GM18520 (cell line): ENCODE measurements around the gene KRTAP10-9.
"Not testable (repeated sequence)": the region's sequence is repeated elsewhere in the genome, so short reads cannot be mapped to it uniquely, and the experiment has no call there.

Source experiments
- ATAC-seq: cut with Tn5 transposase; IDR thresholded peaks from one replicate; pipeline ENCODE4 v1.9.1; 2021; ENCODE audit not compliant: unreplicated experiment

Gene KRTAP10-9

DNA sequence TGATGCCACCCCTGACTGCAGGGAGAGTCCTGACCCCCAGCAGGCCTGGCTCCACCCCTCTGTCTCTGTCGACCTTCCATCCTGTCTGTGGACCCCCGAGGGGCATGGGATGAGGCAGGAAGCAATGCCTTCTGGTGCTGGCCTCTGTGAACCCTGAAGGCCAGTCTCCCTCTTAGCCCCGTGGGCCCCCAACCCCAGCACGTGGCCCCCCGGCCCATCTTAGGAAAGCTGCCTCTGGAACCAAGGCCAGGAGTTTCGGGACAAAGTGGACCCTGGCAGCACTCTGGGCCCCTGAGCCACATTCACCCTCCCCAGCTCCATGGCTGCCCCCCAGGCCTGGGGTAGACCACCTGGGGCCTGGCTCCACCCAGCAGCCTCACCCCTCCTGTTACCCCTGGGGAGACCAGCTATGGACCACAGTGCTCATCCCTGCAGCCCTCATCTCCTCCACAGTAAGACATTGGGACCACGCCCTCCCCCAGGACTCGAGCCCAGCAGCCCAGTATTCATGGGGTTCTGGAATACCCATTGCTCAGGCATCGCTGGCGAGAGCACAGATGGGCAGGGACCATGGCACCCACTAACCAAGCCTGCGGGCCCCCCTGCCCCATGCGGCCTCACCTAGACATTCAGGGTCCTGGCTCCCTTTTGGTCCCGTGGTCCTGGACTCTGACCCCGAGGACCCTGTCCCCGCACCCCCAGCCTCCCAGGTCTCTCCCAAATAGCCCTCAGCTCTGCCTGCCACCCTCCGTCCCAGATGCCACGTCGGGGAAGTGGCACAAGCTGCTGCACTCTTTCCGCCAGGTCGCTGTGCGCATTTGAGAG is 11.8 kb downstream of the KRTAP10-9 start:
- ATAC-seq = not testable (repeated sequence)

DNA sequence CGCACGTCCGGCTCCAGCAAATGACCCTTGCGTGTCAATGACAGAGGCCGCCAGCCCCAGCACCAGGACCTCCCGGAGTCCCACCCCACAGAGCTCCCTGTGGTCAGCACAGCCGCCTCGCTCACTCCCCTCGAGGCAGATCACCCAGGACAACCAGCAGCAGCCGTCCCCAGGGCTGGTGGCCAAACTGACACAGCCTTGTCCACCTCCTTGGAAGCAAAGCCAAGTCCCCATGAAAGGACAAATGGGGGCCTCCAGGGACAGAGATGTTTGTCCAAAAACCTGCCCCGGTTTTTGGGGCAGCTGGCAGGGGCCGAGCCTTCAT is 12.4 kb downstream of the KRTAP10-9 start:
- ATAC-seq = no peak

DNA sequence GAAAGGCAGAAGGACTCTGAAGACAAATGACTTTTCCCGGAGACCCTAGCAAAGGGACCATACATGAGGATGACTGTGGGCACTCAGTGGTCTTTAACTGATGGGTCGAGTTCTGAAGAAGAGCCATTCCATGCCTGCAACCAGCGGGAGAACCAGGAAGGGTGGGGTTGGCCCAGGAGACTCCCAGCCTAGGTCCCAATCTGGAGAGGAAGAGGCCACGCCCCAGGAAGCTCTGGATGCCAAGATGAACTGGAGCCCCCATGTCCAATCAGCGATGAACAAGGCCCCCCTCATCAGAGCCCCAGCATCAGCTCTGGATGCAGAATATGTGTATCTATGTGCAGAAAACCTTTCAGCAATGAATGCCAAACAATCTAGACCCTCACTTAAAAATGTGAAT is 13.9 kb downstream of the KRTAP10-9 start:
- no peak for ATAC-seq

DNA sequence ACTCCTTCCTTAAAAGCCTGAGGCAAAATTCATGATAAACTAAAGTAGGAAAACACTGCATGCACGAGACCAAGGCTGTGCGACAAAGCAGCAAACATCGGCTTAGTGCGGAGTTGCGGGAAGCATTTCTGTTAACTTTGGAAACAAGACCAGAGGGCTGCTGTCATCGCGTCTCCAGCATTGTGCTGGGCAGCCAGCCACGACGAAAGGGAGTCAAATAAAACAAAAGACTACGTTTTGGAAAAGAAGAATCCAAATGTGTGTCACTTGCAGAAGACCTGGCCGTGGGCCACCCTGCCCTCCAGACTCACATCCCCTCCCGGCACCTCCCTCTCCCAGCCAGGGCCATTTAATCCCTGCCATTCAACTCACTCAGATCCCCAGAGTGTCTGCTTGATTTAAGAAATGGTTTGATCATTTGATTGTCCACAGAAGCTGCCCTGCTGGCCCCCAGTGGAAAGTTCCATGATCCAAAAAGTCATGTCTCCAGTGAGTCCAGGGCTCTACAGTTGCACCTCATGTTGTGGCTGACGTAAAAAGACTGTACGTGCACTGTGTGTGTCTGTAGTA is 16.9 kb downstream of the KRTAP10-9 start:
- ATAC-seq = no peak

DNA sequence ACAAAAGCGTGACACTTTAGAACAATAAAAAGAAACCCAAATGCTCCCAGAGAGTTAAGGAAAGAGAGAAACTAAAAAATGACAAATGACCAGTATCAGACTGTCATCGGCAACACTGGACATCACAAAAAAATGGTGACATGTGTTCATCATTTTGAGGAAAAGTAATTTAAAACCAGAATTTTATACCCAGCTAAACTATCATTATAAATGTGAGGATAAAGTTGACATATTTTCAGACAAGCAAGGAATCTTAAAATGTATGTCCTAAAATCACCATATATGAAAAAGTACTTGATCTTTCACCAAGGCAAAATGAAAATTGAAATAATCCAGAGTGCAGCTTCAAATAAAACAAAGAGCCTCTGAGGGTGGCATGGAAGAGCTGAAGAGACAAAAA is 18.0 kb downstream of the KRTAP10-9 start:
- ATAC-seq = no peak

DNA sequence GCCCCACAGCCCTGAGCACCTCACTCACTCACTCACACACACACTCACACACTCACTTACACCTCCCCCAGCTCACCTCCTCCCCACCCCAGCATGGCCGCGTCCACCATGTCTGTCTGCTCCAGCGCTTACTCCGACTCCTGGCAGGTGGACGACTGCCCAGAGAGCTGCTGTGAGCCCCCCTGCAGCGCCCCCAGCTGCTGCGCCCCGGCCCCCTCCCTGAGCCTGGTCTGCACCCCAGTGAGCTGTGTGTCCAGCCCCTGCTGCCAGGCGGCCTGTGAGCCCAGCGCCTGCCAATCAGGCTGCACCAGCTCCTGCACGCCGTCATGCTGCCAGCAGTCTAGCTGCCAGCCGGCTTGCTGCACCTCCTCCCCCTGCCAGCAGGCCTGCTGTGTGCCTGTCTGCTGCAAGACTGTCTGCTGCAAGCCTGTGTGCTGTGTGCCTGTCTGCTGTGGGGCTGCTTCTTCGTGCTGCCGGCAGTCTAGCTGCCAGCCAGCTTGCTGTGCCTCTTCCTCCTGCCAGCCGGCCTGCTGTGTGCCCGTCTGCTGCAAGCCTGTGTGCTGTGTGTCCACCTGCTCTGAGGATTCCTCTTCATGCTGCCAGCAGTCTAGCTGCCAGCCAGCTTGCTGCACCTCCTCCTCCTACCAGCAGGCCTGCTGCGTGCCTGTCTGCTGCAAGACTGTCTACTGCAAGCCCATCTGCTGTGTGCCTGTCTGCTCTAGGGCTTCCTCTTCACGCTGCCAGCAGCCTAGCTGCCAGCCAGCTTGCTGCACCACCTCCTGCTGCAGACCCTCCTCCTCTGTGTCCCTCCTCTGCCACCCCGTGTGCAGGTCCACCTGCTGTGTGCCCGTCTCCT is 19.7 kb downstream of the KRTAP10-9 start, which contains the start of gene KRTAP10-11:
Gene KRTAP10-11, plus strand, starts transcription at position 49 of the 856 bp plus-strand sequence. Its CDS starts 45 bp downstream, at position 94.
- not testable (repeated sequence) for ATAC-seq

DNA sequence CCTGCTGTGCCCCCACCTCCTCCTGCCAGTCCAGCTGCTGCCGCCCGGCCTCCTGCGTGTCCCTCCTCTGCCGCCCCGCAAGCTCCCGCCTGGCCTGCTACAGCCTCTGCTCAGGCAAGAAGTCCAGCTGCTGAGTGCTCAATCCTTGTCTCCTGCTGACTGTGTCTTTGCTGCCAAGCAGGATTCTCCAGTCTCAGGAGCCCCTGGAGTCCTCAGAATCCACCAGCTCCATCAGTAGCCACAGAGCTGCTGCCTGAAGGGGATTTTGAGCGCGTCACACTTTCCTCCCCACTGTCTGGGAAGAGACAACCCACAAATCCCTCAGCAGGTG is 20.3 kb downstream of the KRTAP10-9 start:
- ATAC-seq = no peak

DNA sequence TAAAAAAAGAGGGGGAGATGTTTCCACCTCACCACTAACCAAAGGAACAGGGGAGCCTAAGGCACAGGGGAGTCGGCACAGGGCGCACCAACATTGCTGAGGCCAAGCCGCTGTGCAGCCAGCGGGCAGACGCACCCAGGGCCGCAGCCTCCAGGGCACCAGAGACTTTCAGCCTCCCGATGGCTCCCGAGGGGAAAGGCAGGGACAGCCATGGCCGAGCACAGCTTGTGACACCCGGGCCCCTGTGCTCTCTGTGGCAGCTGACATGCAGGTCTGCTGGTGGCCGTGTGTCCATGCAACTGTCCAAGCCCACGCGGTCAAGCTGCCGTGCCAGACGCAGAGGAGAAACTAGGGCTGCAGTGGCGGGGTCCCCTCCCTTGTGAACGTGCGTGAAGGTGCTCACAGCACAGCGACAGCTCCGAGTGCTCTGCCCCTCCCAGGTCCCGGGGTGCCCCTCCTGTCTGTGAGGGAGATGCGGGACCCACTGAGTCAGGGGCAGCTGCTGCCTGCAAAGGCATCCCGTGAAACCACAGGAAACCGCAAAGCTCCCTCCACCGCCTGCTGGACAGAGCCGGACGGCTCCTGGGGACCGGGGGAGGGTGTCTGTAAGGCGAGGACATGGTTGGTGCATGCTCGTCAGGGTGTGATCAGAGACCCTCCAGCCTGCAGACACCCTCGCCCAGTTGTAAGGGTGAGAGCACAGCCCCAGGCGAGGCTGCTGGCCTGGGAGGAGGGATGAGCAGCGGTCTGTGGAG is 21.8 kb downstream of the KRTAP10-9 start:
- ATAC-seq = no peak

DNA sequence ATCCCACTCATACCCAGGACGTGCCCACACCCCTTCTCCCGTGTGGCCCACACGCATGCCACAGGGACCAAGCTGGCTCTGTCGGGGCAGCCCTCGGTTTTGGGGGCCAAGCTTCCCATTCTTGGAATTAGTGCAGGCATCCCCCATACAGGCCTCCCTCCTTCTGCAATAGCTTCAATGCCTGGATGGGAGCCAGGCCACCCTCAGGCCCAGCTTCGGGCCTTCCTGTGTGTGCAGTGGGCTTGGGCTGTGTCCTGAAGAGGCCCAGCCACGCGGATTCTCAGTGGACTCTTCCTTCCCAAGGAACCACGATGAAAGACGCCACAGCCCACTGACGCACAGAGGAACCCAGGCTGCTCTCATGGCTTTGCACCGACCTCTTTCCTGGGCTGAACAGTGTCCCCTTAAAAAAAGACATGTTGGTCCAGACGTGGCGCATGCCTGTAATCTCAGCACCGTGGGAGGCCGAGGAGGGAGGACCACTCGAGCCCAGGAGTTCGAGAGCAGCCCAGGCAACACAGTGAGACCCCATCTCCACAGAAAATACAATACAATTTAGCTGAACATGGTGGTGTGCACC is 22.7 kb downstream of the KRTAP10-9 start:
- ATAC-seq = no peak

DNA sequence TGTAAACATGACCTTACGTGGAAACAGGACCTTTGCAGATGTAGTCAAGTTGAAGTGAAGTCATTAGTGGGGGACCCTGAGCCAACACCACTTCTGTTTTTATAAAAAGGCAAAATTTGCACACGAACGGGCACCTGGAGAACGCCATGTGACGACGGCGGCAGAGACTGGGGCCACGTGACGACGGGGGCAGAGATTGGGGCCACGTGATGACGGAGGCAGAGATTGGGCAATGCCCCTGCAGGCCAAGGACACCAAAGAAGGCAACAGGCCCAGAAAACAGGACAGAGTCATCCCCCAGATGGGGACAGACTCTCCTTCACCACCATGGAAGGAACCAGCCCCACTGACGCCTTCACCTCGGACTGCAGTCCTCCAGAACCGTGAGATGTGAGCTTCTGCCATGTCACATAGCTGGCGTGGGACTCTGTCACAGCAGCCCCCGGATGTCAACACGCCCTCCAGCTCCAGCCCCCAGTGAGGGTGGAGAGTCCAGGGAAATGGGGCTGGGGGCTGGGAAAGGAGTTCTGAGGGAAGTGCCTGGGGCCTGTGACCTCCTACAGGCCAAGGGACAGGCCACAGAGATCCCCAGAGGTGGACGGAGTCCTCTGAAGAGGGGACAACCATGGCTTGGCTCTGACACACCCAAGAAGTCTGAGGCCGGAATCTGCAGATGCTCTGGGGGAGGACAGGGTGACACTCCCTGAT is 23.5 kb downstream of the KRTAP10-9 start:
- ATAC-seq = no peak

DNA sequence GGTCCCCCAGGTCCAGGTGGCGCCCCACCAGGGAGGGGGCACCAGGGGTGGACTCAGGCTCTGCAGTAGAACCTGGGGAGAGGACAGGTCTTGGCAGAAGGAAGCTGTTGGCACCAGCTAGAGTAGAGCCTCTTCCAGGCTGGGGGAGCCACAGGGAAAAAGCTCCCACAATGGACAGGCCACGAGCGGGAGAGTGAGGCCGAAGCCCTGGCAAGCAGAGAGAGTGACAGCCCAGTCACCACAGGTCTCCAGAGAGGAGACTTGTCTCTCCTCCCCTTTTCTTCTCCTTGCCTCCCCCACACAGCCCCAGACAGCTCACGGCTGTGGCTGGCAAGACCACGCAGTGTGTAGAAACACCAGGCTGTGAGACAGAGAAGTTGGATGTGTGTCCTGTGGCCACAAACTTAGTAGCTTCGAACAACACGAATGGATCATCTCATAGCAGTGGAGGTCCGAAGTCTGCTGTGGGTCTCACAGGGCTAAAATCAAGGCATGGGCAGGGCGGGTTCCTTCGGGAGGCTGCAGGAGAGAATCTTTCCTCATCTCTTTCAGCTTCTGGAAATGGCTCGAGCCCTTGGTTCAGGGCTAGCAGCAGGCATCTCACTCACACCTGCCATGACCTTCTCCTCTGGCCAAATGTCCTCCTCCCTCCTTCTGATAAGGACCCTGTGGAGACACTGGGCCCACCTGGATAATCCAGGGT is 24.2 kb downstream of the KRTAP10-9 start:
- no peak for ATAC-seq

DNA sequence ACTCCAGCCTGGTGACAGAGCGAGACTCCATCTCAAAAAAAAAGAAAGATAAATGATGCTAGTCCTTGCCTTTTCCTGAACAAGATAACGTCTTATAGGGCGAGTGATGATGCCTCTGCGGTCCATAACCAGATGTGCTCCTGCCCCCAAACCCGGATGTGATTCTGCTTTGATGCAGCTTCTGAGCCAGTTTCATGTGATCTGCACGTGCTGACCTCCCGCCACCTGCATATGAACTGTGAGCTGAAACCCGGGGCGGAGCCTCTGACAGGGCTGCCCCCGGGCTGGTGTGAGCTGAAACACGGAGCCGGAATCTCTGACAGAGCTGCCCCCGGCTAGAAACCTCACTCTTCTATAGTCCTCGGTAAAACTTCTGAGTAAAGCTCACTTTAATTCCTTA is 26.2 kb downstream of the KRTAP10-9 start:
- ATAC-seq = no peak

DNA sequence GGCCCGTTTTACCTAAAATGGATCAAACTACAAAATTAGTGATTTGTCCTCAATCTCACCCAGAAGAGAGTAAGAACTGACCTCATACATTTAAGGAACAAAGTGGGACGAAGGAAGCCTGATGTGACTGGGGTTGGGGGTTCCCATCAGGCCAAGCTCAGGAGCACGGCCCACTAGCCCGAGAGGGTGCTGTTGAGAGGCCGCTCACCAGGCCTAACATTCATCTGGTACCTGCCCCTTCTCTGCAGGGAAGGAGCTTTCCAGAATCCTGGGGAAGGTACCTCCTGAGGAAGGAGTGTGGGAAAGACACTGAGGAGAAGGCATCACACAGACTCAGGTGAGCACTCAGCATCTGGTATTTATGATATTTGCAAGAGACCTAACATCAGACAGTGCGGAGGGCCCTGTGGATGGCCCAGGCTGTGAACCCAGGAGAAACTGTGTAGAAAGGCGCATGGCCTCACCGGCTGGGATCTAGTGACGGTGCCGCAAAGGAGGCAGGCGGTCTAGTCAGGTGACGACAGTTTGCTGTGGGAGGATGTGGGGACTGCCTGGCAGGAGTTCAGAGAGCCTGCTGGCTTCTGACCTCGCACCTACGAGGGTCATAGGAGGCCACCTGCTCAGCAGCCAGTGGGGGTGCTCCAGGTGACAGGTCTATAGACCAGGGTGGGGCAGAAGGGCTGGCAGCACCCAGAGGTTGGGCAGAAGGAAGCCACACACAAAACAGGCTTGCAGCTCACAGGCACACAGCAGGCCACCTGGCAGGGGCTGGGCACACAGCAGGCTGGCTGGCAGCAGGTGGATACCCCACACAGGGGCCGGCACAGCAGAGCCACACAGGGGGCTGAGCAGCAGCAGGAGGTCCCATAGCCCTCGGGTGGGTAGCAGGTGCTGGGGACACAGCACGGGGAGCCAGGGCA is 27.0 kb downstream of the KRTAP10-9 start:
- ATAC-seq = no peak

DNA sequence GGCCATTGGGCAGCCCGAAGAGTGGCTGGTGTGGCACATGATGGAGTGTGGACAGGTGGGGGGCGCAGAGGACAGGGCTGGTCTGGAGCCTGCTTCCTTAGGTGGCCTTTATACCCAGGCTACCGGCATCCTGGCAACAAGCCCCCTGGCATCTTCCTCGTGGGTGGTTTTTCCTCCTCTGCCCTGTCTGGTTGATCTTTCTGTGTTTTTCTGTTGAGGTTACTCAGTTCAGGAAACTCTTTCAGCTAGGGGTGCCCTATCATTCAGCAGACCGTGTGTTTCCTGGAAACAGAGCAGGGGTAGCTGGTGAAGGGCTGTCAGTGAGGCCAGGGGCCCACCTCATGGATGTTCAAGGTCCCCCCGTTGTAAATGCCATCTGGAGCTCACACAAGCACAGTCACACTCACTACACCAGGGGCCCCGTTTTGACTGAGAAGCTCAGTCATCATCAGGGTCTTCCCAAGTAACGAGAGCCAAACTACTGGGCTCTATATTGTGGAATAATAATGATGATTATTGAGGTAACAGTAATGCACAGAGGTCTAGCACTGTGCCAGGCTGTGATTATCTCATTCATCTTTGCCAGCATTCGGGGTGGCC is 27.8 kb downstream of the KRTAP10-9 start, which contains the start of gene KRTAP12-4:
Gene KRTAP12-4, minus strand, starts transcription at position 84 of the 600 bp plus-strand sequence. Its CDS starts 45 bp downstream, at position 39.
- ATAC-seq = no peak

DNA sequence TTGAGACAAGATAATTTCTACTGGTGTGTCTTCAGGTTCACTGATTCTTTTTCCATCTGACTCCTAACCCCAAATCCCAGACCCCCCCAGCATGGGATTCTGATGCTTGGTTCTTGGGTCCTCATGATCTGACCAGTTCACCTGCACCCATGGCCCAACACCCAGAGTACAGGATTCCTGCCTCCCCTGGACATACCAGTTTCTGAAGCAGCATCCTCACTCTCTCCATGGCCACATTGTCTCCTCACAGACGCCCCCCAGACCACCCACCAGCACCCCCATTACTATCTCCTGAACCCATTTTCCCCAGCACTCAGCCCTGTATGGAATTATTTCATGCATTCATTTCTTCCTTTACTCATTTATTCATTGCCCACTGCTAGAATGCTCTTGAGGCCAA is 30.0 kb downstream of the KRTAP10-9 start:
- ATAC-seq = no peak

DNA sequence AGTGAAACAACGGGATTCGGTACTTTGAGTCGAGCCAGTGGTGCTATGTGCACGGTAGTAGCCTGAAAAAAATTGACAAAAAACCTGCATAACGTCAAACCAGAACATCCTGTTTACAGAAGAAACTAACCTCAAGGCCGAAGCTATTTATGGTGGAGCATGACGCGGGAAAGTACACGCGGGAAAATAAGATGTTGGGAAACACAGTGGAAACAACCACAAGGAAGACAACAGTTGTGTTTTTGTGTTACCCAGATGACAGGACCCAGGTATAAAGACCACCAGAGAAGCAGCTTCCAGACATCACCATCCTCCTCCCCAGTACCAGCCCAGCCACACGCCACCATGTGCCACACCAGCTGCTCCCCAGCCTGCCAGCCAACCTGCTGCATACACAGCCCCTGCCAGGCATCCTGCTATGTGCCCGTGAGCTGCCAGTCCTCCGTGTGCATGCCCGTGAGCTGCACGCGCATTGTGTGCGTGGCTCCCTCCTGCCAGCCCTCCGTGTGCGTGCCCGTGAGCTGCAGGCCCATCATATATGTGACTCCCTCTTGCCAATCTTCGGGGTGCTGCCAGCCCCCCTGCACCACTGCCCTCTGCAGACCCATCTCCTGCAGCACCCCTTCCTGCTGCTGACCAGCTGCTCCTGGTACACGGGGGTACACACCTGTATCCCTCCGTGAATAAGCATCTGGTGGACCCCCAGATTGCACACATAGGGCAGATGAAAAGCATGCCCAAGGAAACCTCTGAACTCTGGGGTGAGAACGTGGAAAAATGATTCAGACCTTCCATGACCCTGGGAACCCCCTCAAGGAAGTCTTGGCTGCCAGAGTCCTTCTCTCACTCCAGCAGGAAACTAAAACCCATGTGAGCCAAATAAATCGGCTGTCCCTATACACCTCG is 31.0 kb downstream of the KRTAP10-9 start, which contains the start of gene KRTAP12-3:
Gene KRTAP12-3, plus strand, starts transcription at position 298 of the 906 bp plus-strand sequence. Its CDS starts 48 bp downstream, at position 346.
- ATAC-seq = no peak

DNA sequence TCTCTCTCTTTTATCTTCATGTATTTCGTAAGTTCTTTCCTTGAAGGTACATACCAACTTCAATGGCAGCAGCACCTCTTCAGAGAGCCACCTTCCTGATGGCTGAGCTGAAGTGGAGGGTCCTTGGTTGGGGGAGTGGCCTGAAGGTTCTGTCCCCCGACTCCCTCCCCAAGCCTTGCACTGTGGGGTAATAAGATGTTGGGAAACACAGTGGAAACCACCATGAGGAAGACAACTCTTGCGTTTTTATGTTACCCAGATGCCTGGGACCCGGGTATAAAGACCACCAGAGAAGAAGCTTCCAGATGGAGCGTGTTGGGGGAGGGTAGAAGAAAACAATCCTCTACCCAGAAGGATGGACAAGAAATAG is 31.6 kb downstream of the KRTAP10-9 start:
- no peak for ATAC-seq
